WTC11 (cell line): Measurements from ENCODE around the gene ZNF343. TPM values are rescaled to one million over a fixed set of nuclear protein-coding genes. Genes with fewer than 3 reads are reported as not detected.

Experiments used
- ATAC-seq: fragments of 200-7000 bp; cut with Tn5 transposase; 2 replicates; pipeline ENCODE4 v1.10.0; 2021; ENCODE audit warnings: mild to moderate bottlenecking, moderate library complexity
- CTCF ChIA-PET: fragments of 300-600 bp; sonication (Branson Sonifier 250); formaldehyde crosslinking; loops from one replicate; lab custom pipeline; 2021; ENCODE audit warnings: antibody characterized with exemption; lab: Charles Lee
- POLR2A ChIA-PET: fragments of 350-600 bp; sonication (Branson Sonifier 250); formaldehyde crosslinking; loops from one replicate; lab custom pipeline; 2021; ENCODE audit warnings: antibody characterized with exemption; lab: Charles Lee
- DNase-seq: peaks from one replicate; pipeline ENCODE4 v3.0.0; 2021; ENCODE audit warnings: low spot score
- H3K27ac Mint-ChIP-seq: 2 replicates; pipeline ENCODE4 v1.8.0; 2021; ENCODE audit warnings: mixed read lengths
- H3K27me3 Mint-ChIP-seq: 2 replicates; pipeline ENCODE4 v1.8.0; 2021; ENCODE audit warnings: low read depth, mild to moderate bottlenecking, moderate library complexity, mixed read lengths
- H3K36me3 Mint-ChIP-seq: 2 replicates; pipeline ENCODE4 v1.8.0; 2021; ENCODE audit warnings: mixed read lengths
- H3K4me1 Mint-ChIP-seq: 2 replicates; pipeline ENCODE4 v1.8.0; 2022; ENCODE audit warnings: mixed read lengths
- H3K4me3 Mint-ChIP-seq: 2 replicates; pipeline ENCODE4 v1.8.0; 2021; ENCODE audit warnings: mild to moderate bottlenecking, moderate library complexity, mixed read lengths
- H3K9me3 Mint-ChIP-seq: 2 replicates; pipeline ENCODE4 v1.8.0; 2021; ENCODE audit warnings: mixed read lengths
- ATF2 ChIP-seq: sonication (generic); formaldehyde crosslinking; IDR thresholded peaks from 2 replicates; pipeline ENCODE4 v1.8.1; 2022; ENCODE audit warnings: low read depth, missing genetic modification reagents, borderline replicate concordance
- CDX4 ChIP-seq: fragments of 250-450 bp; sonication (Bioruptor Pico); IDR thresholded peaks from 2 replicates; pipeline ENCODE4 v1.9.0; 2021; ENCODE audit warnings: moderate library complexity, mild to moderate bottlenecking, inconsistent platforms, borderline replicate concordance
- ETV6 ChIP-seq: sonication (generic); formaldehyde crosslinking; IDR thresholded peaks from 2 replicates; pipeline ENCODE4 v1.8.1; 2022; ENCODE audit warnings: mild to moderate bottlenecking, missing genetic modification reagents
- FOXP4 ChIP-seq: sonication (generic); formaldehyde crosslinking; IDR thresholded peaks from 2 replicates; pipeline ENCODE4 v1.8.0; 2022; ENCODE audit warnings: mild to moderate bottlenecking, missing genetic modification reagents
- HMGA2 ChIP-seq: fragments of 250-450 bp; sonication (Bioruptor Pico); IDR thresholded peaks from 2 replicates; pipeline ENCODE4 v1.4.0; 2021; ENCODE audit warnings: mild to moderate bottlenecking, moderate library complexity
- NFYB ChIP-seq: sonication (generic); formaldehyde crosslinking; conservative IDR thresholded peaks from 2 replicates; pipeline ENCODE4 v1.8.0; 2022; ENCODE audit warnings: low read depth, missing genetic modification reagents
- NR1H2 ChIP-seq: sonication (generic); formaldehyde crosslinking; IDR thresholded peaks from 2 replicates; pipeline ENCODE4 v1.9.0; 2021; ENCODE audit warnings: mild to moderate bottlenecking, moderate library complexity, missing genetic modification reagents
- NR3C1 ChIP-seq: sonication (generic); formaldehyde crosslinking; conservative IDR thresholded peaks from 2 replicates; pipeline ENCODE4 v1.8.1; 2023; ENCODE audit warnings: low read depth, mild to moderate bottlenecking, missing genetic modification reagents
- PRRX2 ChIP-seq: fragments of 250-450 bp; sonication (Bioruptor Pico); IDR thresholded peaks from 2 replicates; pipeline ENCODE4 v1.8.0; 2021; ENCODE audit warnings: mild to moderate bottlenecking
- TEAD1 ChIP-seq: sonication (generic); formaldehyde crosslinking; IDR thresholded peaks from 2 replicates; pipeline ENCODE4 v1.8.0; 2022; ENCODE audit warnings: mild to moderate bottlenecking, missing genetic modification reagents
- TEAD4 ChIP-seq: sonication (generic); formaldehyde crosslinking; IDR thresholded peaks from 2 replicates; pipeline ENCODE4 v1.8.0; 2022; ENCODE audit warnings: mild to moderate bottlenecking, missing genetic modification reagents
- total RNA-seq: library from RNA; stranded (reverse); gene quantifications from 3 replicates; pipeline ENCODE4 v1.2.3, GENCODE V29; 2021
- TF ChIP-seq, protein P1 (sequence below): fragments of 250-450 bp; sonication (Bioruptor Pico); IDR thresholded peaks from 2 replicates; pipeline ENCODE4 v1.9.0; 2021; ENCODE audit warnings: mild to moderate bottlenecking, borderline replicate concordance
- TF ChIP-seq, protein P2 (sequence below): sonication (generic); formaldehyde crosslinking; IDR thresholded peaks from 2 replicates; pipeline ENCODE4 v1.8.0; 2022; ENCODE audit warnings: mild to moderate bottlenecking, missing genetic modification reagents
- TF ChIP-seq, protein P3 (sequence below): fragments of 200-600 bp; IDR thresholded peaks from 2 replicates; pipeline ENCODE4 v1.8.0; 2022; ENCODE audit warnings: antibody characterized with exemption

ZNF343 gene
- total RNA-seq, 1 experiment from 2014 or later: 7.6 TPM

GRCh38 chr20:2508631-2509467, at the start of gene ZNF343 (continued):
- TF ChIP-seq, protein P1, sequence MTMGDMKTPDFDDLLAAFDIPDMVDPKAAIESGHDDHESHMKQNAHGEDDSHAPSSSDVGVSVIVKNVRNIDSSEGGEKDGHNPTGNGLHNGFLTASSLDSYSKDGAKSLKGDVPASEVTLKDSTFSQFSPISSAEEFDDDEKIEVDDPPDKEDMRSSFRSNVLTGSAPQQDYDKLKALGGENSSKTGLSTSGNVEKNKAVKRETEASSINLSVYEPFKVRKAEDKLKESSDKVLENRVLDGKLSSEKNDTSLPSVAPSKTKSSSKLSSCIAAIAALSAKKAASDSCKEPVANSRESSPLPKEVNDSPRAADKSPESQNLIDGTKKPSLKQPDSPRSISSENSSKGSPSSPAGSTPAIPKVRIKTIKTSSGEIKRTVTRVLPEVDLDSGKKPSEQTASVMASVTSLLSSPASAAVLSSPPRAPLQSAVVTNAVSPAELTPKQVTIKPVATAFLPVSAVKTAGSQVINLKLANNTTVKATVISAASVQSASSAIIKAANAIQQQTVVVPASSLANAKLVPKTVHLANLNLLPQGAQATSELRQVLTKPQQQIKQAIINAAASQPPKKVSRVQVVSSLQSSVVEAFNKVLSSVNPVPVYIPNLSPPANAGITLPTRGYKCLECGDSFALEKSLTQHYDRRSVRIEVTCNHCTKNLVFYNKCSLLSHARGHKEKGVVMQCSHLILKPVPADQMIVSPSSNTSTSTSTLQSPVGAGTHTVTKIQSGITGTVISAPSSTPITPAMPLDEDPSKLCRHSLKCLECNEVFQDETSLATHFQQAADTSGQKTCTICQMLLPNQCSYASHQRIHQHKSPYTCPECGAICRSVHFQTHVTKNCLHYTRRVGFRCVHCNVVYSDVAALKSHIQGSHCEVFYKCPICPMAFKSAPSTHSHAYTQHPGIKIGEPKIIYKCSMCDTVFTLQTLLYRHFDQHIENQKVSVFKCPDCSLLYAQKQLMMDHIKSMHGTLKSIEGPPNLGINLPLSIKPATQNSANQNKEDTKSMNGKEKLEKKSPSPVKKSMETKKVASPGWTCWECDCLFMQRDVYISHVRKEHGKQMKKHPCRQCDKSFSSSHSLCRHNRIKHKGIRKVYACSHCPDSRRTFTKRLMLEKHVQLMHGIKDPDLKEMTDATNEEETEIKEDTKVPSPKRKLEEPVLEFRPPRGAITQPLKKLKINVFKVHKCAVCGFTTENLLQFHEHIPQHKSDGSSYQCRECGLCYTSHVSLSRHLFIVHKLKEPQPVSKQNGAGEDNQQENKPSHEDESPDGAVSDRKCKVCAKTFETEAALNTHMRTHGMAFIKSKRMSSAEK (CRISPR knock-in tag): no peak

- ChIA-PET CTCF (interaction anchor here (0.8 to 2.3 kb wide), 5 partner anchors 34 to 496 kb away, joined by 3 to 10 read pairs (median 5); partner anchors contain the start of gene SNRPB), POLR2A (no interaction called here)
- Mint-ChIP-seq H3K4me3 (peak overlapping the region; percentile 66), H3K4me1 (peaks cover 7% of the 10 kb centered on the region), H3K9me3 (no peaks in the 10 kb centered on the region), H3K36me3 (no peaks in the 10 kb centered on the region), H3K27me3 (peaks cover 83% of the 10 kb centered on the region), H3K27ac (no peak overlapping the region)
- ATAC-seq (peak; percentile 62; the same call in 1 of the 2 replicates), DNase-seq (no peak)
- TF ChIP-seq NR1H2 (CRISPR knock-in tag) (no peak), NFYB (CRISPR knock-in tag) (no peak), PRRX2 (CRISPR knock-in tag) (no peak), TEAD4 (no peak), ATF2 (CRISPR knock-in tag) (no peak), CDX4 (CRISPR knock-in tag) (no peak)
- TF ChIP-seq, protein P2, sequence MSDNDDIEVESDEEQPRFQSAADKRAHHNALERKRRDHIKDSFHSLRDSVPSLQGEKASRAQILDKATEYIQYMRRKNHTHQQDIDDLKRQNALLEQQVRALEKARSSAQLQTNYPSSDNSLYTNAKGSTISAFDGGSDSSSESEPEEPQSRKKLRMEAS (CRISPR knock-in tag): no peak
Observed at GRCh38 chr20:2557873-2558580, 49.3 kb upstream of the ZNF343 start.

- Mint-ChIP-seq H3K9me3 (no peaks in the 10 kb centered on the region), H3K36me3 (no peaks in the 10 kb centered on the region), H3K4me3 (no peak overlapping the region), H3K27ac (no peak overlapping the region), H3K4me1 (no peaks in the 10 kb centered on the region), H3K27me3 (peaks cover 29% of the 10 kb centered on the region)
- ChIA-PET CTCF (interaction anchor here (0.9 kb wide), 1 partner anchor 24 kb away, joined by 3 read pairs; no protein-coding TSS in a partner anchor), POLR2A (no interaction called here)
- ATAC-seq (no peak), DNase-seq (no peak)
- TF ChIP-seq, protein P2 (CRISPR knock-in tag): no peak
- TF ChIP-seq, protein P1 (CRISPR knock-in tag): no peak
- TF ChIP-seq FOXP4 (no peak), TEAD1 (CRISPR knock-in tag) (no peak), ETV6 (no peak), HMGA2 (CRISPR knock-in tag) (no peak), NR3C1 (CRISPR knock-in tag) (no peak)
- TF ChIP-seq, protein P3, sequence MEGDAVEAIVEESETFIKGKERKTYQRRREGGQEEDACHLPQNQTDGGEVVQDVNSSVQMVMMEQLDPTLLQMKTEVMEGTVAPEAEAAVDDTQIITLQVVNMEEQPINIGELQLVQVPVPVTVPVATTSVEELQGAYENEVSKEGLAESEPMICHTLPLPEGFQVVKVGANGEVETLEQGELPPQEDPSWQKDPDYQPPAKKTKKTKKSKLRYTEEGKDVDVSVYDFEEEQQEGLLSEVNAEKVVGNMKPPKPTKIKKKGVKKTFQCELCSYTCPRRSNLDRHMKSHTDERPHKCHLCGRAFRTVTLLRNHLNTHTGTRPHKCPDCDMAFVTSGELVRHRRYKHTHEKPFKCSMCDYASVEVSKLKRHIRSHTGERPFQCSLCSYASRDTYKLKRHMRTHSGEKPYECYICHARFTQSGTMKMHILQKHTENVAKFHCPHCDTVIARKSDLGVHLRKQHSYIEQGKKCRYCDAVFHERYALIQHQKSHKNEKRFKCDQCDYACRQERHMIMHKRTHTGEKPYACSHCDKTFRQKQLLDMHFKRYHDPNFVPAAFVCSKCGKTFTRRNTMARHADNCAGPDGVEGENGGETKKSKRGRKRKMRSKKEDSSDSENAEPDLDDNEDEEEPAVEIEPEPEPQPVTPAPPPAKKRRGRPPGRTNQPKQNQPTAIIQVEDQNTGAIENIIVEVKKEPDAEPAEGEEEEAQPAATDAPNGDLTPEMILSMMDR: no peak
Observed at GRCh38 chr20:2545594-2545993, 36.9 kb upstream of the ZNF343 start.
